GM19099 (cell line): ENCODE results near the gene MYH14.

Experiments used
- POLR2A ChIP-seq: IDR thresholded peaks from 3 replicates; pipeline ENCODE4 v1.6.1; 2011; ENCODE audit warnings: low read depth; ENCODE audit not compliant: insufficient read length; ENCODE audit errors: extremely low read depth

Gene MYH14

DNA sequence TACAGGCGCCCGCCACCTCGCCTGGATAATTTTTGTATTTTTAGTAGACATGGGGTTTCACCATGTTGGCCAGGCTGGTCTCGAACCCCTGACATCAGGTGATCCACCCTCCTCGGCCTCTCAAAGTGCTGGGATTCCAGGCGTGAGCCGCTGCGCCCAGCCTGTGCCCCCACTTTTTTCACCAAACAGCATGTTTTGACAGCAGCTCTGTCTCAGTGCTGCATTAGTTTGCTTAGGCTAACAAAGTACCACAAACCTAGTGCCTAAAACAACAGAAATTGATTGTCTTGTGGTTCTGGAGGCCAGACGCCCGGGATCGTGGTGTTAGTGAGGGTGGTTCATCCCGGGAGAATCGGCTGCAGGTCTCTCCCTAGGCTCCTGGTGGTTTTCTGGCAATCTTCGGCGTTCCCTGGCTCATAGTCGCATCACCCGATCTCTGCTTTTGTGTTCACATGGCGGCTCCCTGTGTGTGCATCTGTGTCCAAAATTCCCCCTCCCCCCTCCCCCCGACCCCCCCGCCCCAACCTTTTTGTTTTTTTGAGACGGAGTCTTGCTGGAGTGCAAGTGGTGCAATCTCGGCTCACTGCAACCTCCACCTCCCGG lies 30.0 kb downstream of the MYH14 start:
- TF ChIP-seq POLR2A: no peak

DNA sequence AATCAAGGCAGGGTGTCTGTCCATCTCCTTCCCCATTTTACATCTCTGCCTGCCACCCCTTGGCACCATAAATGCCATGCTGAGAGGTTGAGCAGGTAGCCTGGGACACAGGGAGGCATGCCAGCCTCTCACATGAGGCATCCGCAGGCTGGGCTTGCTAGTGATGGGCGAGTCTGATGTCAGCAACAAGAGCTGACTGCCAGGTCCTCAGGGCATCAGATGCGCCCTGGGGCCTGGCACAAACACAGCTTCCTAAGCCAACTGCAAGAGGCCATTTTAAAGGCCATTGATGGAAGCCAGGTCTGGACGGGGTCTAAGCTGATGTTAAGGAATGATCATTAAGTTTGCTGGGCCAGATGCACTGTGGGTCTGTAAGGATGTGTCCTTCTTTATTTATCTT lies 34.6 kb downstream of the MYH14 start:
- no peak for TF ChIP-seq POLR2A

DNA sequence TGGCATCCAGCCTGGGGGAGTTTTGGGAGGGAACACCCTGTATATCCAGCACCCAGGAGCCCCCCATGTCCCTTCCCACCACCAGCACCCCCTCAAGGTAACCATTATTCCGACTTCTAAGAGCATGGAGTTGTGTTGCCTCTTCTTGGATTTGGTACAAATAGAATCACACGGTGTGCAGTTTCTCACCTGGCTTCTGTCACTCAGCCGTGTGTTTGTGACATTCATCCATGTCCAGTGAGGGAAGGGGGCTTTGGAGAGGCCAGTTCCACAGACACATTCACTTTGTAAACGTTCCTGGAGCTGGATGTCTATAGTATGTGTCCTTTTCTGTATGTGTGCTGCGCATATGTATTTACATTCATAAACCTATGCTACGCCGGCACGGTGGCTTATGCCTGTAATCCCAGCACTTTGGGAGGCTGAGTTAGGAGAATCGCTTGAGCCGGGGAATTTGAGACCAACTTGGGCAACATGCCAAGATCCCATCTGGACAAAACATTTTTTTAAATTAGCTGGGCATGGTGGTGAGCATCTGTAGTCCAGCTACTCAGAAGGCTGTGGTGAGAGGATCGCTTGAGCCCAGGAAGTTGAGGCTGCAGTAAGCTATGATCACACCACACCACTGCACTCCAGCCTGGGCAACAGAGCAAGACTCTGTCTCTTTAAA lies 36.6 kb downstream of the MYH14 start:
- no peak for TF ChIP-seq POLR2A

DNA sequence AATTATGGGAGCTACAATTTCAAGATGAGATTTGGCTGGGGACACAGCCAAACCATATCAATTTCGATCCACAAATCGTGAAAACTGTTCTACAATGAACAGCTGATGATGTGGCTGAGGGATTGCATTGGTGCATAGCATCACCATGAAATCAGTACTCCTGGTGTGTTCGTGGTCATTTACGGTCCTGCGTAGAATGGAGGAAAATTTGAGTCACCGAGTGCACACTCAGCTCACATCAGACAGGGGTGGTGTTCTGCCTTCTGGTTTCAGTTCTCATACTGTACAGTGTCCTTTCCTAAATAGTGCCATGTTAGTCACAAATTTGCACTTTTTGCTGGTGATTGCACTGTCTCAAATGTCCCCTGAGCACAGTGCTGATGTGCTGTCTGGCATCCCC lies 39.2 kb downstream of the MYH14 start:
- no peak for TF ChIP-seq POLR2A

DNA sequence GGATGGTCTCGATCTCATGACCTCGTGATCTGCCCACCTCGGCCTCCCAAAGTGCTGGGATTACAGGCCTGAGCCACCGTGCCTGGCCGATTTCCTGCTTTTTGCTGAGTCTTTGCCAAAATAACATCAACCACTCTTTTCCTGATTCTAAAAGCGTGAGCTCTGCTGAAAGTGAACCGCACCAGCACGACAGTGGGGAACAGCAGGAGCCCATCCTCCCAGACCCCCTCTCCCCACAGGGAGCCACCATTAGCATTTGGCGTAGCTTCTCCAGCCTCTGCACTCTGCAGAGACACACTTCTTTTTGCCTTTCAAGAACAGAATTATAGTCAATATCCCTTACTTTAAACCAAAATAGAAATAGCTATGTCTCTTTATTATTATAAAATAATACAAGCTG lies 41.3 kb downstream of the MYH14 start:
- TF ChIP-seq POLR2A: no peak

DNA sequence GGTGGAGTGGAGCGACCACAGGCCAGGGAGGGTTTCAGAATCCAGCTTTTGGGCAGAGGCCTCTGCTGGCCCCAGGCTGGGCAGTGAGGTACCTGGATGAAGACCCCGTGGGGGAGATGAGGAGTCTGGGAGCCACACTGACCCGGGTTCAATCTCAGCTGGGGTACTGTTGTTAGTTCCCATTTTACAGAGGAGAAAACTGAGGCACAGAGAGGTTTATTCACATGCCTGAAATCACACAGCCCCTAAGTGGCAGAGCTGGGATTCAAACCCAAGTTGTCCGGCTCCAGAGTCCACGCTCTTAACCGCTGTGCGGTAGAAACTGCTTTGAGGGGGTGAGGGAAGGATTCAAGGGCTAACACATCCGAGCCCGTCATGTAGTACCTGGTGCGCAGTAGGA lies 45.0 kb downstream of the MYH14 start:
- no peak for TF ChIP-seq POLR2A

DNA sequence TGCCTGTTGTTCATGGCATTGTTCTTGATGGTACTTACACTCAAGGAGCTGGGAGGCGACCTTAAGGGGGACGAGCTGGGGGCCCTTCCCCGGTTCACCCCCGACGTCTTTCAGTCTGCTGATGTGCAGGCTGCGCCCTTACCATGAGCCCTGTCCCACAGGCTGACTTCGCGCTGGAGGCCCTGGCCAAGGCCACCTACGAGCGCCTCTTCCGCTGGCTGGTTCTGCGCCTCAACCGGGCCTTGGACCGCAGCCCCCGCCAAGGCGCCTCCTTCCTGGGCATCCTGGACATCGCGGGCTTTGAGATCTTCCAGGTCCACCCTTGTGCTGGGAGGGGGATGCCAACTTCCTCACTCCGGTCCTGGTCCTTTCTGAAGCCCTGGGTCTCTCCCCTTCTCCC lies 45.4 kb downstream of the MYH14 start:
- TF ChIP-seq POLR2A: no peak

DNA sequence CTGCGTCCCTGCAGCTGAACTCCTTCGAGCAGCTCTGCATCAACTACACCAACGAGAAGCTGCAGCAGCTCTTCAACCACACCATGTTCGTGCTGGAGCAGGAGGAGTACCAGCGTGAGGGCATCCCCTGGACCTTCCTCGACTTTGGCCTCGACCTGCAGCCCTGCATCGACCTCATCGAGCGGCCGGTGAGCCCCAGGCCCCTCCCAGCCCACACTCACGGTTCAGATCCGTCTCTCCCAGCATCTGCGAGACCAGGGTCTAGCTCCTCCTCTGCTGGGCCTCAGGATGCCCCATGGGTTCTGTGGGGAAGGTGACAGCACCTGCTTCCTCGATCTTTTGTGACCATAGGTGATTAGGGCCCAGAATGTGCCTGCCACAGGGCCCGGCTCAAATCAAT lies 46.2 kb downstream of the MYH14 start:
- TF ChIP-seq POLR2A: no peak

DNA sequence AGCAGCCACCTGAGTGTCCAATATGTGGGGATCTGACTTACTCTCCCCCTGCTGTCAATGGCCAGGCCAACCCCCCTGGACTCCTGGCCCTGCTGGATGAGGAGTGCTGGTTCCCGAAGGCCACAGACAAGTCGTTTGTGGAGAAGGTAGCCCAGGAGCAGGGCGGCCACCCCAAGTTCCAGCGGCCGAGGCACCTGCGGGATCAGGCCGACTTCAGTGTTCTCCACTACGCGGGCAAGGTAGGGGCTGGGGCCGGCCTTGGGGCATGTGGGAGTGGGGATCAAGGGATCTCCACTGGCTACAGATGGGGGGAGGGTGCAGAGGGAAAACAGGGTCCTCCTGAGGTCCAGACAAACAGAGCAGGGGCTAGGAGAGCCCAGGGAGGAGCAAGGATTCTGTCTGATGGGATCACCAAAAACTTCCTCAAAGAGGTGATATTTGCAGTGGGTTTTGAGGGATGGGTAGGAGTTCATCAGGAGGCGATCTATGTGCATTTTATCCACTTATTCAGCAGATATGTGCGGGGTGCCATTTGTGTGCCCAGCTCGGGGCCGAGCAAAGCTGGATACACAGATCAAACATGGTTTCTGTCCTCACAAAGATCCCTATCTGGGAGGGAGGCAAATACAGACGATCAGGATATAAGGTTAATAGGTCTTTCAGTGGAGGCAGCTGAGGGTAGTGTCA lies 47.2 kb downstream of the MYH14 start:
- TF ChIP-seq POLR2A: no peak

DNA sequence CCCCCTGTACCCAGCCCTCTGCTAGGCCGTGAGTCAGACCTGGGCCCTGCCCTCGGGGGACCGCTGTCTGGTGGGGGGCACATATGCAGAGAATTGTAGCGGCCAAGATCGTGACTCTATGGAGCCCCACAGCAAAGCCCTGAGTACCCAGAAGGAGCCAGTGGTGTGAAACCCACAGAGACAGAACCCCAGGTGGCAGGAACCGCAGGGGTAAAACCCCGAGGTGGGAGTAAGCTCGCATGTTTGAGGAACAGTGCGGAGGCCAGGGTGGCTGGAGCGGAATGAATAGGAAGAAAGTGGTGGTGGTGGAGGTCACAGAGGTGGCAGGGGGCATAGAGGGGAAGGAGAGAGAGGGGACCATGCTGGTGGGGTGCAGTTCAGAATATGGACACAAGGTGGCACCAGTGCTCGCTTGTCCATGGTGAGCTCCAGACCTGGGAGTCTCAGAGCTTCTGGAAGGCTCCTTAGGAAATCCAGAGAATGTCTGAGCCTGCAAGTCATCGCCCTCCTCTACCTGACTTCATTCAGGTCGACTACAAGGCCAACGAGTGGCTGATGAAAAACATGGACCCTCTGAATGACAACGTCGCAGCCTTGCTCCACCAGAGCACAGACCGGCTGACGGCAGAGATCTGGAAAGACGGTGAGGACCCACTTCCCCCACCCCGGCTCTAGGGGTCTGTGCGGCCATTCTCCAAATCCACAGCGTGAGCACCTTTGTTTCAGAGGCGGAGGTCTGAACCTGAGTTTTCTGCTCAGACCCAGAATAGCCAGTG lies 48.9 kb downstream of the MYH14 start:
- TF ChIP-seq POLR2A: no peak

DNA sequence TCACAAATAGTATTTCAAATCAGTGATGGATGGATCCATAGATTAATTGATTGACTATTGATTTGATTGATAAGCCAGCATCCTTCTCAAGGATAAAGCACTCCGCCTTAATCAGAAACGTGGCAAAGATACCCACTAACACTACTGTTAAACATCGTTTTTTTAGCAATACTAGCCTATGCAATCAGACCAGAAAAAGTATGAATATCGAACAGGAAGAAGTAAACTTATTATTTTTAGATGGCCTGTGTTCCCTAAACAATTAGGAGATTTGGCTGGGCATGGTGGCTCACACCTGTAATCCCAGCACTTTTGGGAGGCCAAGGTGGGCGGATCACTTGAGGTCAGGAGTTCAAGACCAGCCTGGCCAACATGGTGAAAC lies 49.5 kb downstream of the MYH14 start:
- no peak for TF ChIP-seq POLR2A

DNA sequence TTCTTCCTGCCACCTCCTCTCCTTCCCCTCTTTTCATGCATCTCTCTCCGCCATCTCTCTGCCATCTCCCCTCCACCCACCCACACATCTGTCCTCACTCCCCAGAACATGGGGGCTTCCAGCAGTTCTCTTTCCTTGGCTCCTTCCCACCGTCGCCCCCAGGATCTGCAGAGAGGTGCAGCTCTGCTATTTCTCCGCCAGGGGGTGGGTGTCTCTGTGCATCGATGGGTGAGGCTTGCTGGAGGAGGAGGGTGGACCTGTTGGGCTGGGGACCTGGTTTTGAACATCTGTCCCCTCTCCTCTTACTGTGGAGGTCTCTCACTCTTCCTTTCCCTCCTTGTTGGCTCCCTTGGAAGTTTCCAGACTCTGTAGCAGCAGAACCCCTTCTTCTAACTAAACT lies 51.7 kb downstream of the MYH14 start:
- no peak for TF ChIP-seq POLR2A

DNA sequence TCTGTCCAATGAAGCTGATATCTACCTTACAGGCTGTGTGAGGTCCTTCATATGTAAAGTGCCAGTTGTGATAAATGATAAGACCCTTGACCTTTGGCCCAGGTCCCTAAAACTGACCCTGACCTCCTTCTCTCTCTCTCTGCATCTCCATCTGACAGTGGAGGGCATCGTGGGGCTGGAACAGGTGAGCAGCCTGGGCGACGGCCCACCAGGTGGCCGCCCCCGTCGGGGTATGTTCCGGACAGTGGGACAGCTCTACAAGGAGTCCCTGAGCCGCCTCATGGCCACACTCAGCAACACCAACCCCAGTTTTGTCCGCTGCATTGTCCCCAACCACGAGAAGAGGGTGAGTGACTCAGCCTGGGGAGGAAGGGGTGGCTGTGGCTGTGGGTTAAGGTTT lies 53.7 kb downstream of the MYH14 start:
- no peak for TF ChIP-seq POLR2A

DNA sequence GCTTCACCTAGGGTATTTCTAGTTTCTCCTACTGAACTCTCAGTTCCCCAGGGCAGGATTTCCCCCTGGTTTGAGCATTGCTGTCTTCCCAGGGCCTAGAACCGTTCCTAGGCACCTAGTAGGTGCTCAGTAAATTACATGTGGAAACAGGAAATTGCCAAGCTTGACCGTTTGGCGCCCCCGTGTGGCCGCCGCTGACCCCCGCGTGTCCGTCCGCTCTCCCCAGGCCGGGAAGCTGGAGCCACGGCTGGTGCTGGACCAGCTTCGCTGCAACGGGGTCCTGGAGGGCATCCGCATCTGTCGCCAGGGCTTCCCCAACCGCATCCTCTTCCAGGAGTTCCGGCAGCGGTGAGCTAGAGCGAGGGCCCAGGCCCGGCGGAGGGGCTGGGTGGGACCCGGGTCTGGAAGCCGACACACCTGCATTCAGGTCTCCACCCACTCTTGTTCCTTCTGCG lies 55.5 kb downstream of the MYH14 start:
- TF ChIP-seq POLR2A: no peak

DNA sequence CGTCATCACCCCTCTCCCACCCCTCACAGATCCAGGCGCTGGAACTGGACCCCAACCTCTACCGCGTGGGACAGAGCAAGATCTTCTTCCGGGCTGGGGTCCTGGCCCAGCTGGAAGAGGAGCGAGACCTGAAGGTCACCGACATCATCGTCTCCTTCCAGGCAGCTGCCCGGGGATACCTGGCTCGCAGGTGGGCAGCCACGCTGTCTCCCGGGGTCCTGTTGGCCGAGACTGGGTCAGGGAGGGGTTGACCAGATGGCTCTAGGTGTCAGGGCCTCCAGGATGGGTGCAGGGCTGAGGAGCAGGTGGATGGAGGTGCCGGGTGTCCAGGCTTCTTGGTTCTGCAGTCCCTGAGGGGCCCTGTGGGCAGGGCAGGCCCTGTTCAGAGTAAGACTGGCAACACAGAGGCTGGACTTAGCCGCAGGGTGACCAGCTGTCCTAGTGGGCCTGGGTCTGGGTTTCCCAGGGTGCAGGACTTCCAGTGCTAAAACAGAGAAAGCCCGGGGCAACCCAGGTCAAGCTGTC lies 58.1 kb downstream of the MYH14 start:
- no peak for TF ChIP-seq POLR2A
